Heart left ventricle (tissue), 16 donors: Measurements from ENCODE around the gene TANGO2. TPM values are rescaled to one million over a fixed set of nuclear protein-coding genes. Genes with fewer than 3 reads are reported as not detected.
A peak's percentile ranks its signal among the peaks of the same experiment; 100 is the strongest.

Experiments used
- ATAC-seq, 4 donors: fragments of 200-7000 bp; cut with Tn5 transposase; one replicate each; pipeline ENCODE4 v1.9.1; 2020 to 2022; ENCODE audit warnings: moderate library complexity in 4 of 4, mild to moderate bottlenecking in 3 of 4, moderate number of reproducible peaks in 1 of 4
- DNase-seq, 5 donors: peaks; one replicate each; pipeline ENCODE4 v3.0.0-alpha.2; 2020
- H3K27ac ChIP-seq, 12 donors: fragments of 200-600 bp; sonication (generic) in 4 of 12; one replicate each; pipeline versions ENCODE4 v1.5.0 to v1.8.0; 2016 to 2022; ENCODE audit warnings: mild to moderate bottlenecking in 2 of 12
- H3K27me3 ChIP-seq, 9 donors: fragments of 200-600 bp; sonication (generic) in 2 of 9; one replicate each; pipeline versions ENCODE4 v1.5.1 to v1.8.0; 2016 to 2022; ENCODE audit warnings: mild to moderate bottlenecking in 3 of 9
- H3K36me3 ChIP-seq, 9 donors: fragments of 200-600 bp; sonication (generic) in 2 of 9; one replicate each; pipeline versions ENCODE4 v1.5.0 to v1.8.0; 2018 to 2022; ENCODE audit warnings: mild to moderate bottlenecking in 2 of 9
- H3K4me1 ChIP-seq, 12 donors: fragments of 200-600 bp; sonication (generic) in 4 of 12; one replicate each; pipeline versions ENCODE4 v1.5.0 to v1.8.0; 2016 to 2022; ENCODE audit warnings: mild to moderate bottlenecking in 3 of 12
- H3K4me3 ChIP-seq, 12 donors: fragments of 200-600 bp; sonication (generic) in 4 of 12; one replicate each; pipeline versions ENCODE4 v1.5.0 to v1.8.0; 2017 to 2022; ENCODE audit warnings: mild to moderate bottlenecking in 9 of 12, moderate library complexity in 4 of 12
- H3K9me3 ChIP-seq, 12 donors: fragments of 200-600 bp; sonication (generic) in 4 of 12; one replicate each; pipeline versions ENCODE4 v1.5.0 to v1.8.0; 2016 to 2022; ENCODE audit warnings: mild to moderate bottlenecking in 1 of 12
- POLR2A ChIP-seq, 2 donors: fragments of 450-650 bp; IDR thresholded peaks; one replicate each; pipeline ENCODE4 v1.6.1; 2017; ENCODE audit warnings: antibody characterized with exemption in 2 of 2, mild to moderate bottlenecking in 2 of 2, moderate library complexity in 2 of 2
- WGBS, 4 donors: extraction: QIAGEN DNeasy Blood & Tissue Kit in 2 of 4; methylation state at CpG; one replicate each; pipeline versions ENCODE4 v1.1.5 to v1.1.7; 2013 to 2018; 5-methylcytosine and 5-hydroxymethylcytosine counted together
- intact Hi-C, 10 donors: fragments of 100-400 bp; cut with DNase I; formaldehyde crosslinking; loops; one replicate each; pipeline versions ENCODE4 v1.11.1 to v1.14.2; 2022
- polyA plus RNA-seq, 2 donors: library from polyadenylated mRNA; stranded (reverse); fragments of 200-250 nt; gene quantifications; one replicate each; pipeline ENCODE4 v1.2.3, GENCODE V29; 2013
- total RNA-seq, 9 donors: library from RNA; depleted of rRNA in 2 of 9; stranded (reverse); fragments of >200 nt in 2 of 9; fragmentation: NEBNext Ultra II Directional in 3 of 9; extraction: Animal tissue kit (Norgen Biotek cat#: 25700) in 3 of 9; gene quantifications; one replicate each; pipeline versions ENCODE4 v1.1.0 to v1.2.4, GENCODE V29; 2016 to 2023
- TF ChIP-seq, protein P1 (sequence below), 12 donors: fragments of 200-600 bp; sonication (generic) in 4 of 12; IDR thresholded peaks; one replicate each; pipeline versions ENCODE4 v1.5.0 to v1.8.0; 2018 to 2022; ENCODE audit warnings: antibody characterized with exemption in 12 of 12, mild to moderate bottlenecking in 5 of 12
- donor health status: ischemic (EF 13 %, LVEDD 7.1; RV severe dilation, severe dysfunction).
- donor health status: healthy with polysubstance abuse.
- donor health status: DM: no; HTN: yes; CAD: no.
- donor health status: DM: no; HTN: no; CAD: no.
- donor health status: ischemic (EF 25% LVEDD 6.9; RV normal size, moderate dysfunction).
- donor health status: ischemic (EF 25% LVEDD 5.7; RV mildly dilated, moderate dysfunction).
- donor health status: healthy.
- donor health status: DM: yes; HTN: yes; CAD: no.
- donor health status: ischemic (EF 35%, LVEDD 5.7; RV mildly dilated, moderate dysfunction).
- donor health status: nonischemic (EF 11% LVEDD 7.7; RV severe dilation, severe dysfunction).
- donor health status: DM: yes; HTN: yes; CAD: no.
- donor health status: PGD.
- donor health status: ischemic (EF 29% LVEDD 5.4; RV normal size, mild dysfunction).
- donor health status: nonischemic (EF 23%, LVEDD 6.1; RV moderate dilation, normal function).

The TANGO2 gene
- total and polyA plus RNA-seq, 11 donors: 51.3 to 341 (median 63.0) TPM

DNA sequence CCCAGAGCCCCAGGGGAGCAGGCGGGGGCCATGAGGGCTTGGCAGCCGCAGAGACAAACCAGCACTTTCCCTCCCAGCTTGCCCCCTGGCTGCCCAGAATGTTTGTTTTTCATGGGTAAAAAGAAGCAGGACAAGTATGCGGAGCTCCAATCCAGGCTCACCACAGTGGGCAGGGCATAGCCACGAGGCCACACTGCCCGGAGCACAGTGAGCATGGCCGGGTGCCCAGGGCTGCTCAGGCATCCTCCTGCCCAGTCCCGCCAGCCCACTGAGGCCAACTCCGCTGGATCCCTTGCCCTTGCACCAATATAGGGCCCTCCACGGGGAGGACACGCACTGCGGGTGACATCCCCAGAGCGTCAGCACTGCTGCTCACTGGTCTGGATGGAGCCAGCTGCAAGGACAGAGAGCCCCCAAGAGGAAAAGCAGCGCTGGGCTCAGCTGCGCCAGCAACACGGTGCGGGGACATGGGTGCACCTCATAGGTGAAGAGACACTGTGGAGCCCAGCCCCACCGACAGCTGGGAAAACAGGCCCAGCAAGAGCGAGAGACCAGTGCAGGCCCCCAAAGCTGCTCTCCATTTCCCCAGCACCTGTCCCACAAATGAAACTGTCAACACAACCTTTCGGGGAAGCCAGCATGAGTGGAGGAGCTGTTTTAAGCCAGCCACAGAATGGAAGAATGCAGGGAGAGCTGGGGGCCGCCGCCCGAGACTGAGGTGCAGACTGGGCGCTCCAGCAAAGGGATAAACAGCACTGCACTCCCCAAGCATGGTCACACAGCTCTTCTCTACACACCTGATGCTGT, 29.1 kb upstream of the TANGO2 start:
- Histone ChIP-seq H3K36me3 (no peaks in the 10 kb centered on the region), H3K27me3 (no peaks in the 10 kb centered on the region), H3K9me3 (no peaks in the 10 kb centered on the region), H3K4me1 (peaks cover 0 to 53% (median 22%) of the 10 kb centered on the region in 12 donors), H3K27ac (peak overlapping the region in 4 of 12 donors; percentile 35 to 59 (median 45)), H3K4me3 (no peak overlapping the region)
- ATAC-seq: peak; percentile 4 to 45 (median 22)
- intact Hi-C loops: no loop called here
- DNase-seq: peak in 2 of 5 donors; percentile 51 to 69
- 85 to 92% (median 87%) methylated on average over 11 to 23 of the region's 23 CpGs for WGBS, 4 donors
- no peak for TF ChIP-seq POLR2A (IDR thresholded peaks at IDR 0.05)
- TF ChIP-seq, protein P1, sequence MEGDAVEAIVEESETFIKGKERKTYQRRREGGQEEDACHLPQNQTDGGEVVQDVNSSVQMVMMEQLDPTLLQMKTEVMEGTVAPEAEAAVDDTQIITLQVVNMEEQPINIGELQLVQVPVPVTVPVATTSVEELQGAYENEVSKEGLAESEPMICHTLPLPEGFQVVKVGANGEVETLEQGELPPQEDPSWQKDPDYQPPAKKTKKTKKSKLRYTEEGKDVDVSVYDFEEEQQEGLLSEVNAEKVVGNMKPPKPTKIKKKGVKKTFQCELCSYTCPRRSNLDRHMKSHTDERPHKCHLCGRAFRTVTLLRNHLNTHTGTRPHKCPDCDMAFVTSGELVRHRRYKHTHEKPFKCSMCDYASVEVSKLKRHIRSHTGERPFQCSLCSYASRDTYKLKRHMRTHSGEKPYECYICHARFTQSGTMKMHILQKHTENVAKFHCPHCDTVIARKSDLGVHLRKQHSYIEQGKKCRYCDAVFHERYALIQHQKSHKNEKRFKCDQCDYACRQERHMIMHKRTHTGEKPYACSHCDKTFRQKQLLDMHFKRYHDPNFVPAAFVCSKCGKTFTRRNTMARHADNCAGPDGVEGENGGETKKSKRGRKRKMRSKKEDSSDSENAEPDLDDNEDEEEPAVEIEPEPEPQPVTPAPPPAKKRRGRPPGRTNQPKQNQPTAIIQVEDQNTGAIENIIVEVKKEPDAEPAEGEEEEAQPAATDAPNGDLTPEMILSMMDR (IDR thresholded peaks at IDR 0.05): no peak

DNA sequence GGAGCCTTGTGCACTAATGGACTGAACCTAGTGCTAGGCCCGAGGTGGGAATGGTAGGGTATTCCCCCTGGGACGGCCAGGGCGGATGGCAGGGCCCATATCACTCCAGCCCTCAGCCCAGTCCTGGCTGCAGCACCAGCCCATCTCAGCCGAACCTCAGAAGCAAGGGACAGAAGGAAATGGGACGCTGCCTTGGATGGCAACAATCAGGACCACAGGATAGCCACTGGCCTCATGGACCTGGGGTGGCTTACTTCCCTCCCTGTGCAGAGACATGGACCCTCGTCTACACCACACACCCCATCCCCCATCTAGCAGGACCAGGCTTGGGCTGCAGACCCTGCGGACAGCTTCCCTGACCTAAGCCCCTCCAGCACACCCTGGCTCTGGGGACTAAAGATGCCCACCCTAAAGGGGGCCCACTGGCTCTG, 28.4 kb upstream of the TANGO2 start:
- Histone ChIP-seq H3K9me3 (no peaks in the 10 kb centered on the region), H3K36me3 (no peaks in the 10 kb centered on the region), H3K27ac (peak overlapping the region in 3 of 12 donors; percentile 1 to 42 (median 1)), H3K4me1 (peaks cover 0 to 49% (median 19%) of the 10 kb centered on the region in 12 donors), H3K4me3 (no peak overlapping the region), H3K27me3 (no peaks in the 10 kb centered on the region)
- DNase-seq (peak in 2 of 5 donors; percentile 13 to 17), ATAC-seq (no peak)
- no peak for TF ChIP-seq POLR2A (IDR thresholded peaks at IDR 0.05)
- TF ChIP-seq, protein P1 (IDR thresholded peaks at IDR 0.05): no peak
- 84 to 96% (median 93%) methylated on average over 7 of the region's 7 CpGs for WGBS, 4 donors
- intact Hi-C loops: no loop called here

DNA sequence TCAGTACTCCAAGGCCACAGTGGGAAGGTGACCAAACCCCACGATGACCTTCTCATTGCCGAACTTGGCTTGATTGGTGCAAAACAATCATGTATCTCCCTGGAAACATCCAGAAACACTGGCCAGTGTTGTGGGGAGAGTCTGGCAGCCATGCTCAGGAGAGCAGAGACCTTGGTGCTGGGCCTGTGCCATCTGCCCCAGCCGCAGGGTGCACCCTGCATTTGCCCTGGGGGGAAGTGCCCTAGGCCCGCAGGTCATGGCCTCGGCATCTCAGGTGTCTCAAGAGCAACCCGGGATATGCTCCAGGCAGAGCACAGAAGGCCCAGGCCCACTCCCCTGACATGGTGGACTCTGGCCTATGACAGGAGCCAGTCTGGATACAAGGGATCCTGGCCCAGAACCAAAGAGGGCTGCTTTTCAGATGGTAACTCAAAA, 28.0 kb upstream of the TANGO2 start:
- H3K4me3 ChIP-seq: no peak overlapping the region
- 63 to 77% (median 71%) methylated on average over 6 of the region's 6 CpGs for WGBS, 4 donors
- intact Hi-C loops: no loop called here
- DNase-seq (peak in 2 of 5 donors; percentile 34 to 53), ATAC-seq (peak in 3 of 4 donors; percentile 10 to 63 (median 10))
- no peak for TF ChIP-seq POLR2A (IDR thresholded peaks at IDR 0.05)
- TF ChIP-seq, protein P1 (IDR thresholded peaks at IDR 0.05): no peak
- peaks cover 0 to 45% (median 19%) of the 10 kb centered on the region in 12 donors for H3K4me1 ChIP-seq
- no peaks in the 10 kb centered on the region for H3K36me3 ChIP-seq
- peak overlapping the region in 2 of 12 donors; percentile 1 to 42 for H3K27ac ChIP-seq
- H3K27me3 ChIP-seq: no peaks in the 10 kb centered on the region
- H3K9me3 ChIP-seq: no peaks in the 10 kb centered on the region

DNA sequence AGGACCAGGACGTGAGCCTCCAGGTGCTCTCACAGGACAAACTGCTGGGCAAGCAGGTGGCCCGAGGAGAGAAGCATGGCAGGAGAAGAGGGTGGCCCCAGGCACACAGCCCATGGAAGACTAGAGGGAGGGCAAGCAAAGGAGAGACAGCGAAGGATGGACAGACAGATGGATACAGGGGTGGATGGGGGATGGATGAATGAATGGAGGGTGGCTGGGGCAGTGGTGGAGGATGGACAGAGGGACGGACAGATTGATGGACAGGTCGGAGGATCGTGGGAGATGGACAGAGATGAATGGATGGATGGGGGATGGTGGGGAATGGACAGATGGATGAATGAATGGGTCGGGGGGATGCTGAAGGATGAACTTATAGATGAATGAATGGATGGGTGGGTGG, 27.0 kb upstream of the TANGO2 start:
- ATAC-seq (no peak), DNase-seq (peak in 1 of 5 donors; percentile 12)
- no peaks in the 10 kb centered on the region for H3K9me3 ChIP-seq
- TF ChIP-seq, protein P1 (IDR thresholded peaks at IDR 0.05): no peak
- TF ChIP-seq POLR2A (IDR thresholded peaks at IDR 0.05): no peak
- no peak overlapping the region for H3K27ac ChIP-seq
- H3K4me3 ChIP-seq: no peak overlapping the region
- 88 to 96% (median 96%) methylated on average over 7 of the region's 7 CpGs for WGBS, 4 donors
- peaks cover 0 to 48% (median 20%) of the 10 kb centered on the region in 12 donors for H3K4me1 ChIP-seq
- no peaks in the 10 kb centered on the region for H3K36me3 ChIP-seq
- intact Hi-C loops: no loop called here
- no peaks in the 10 kb centered on the region for H3K27me3 ChIP-seq
